Ishikawa (cell line): Measurements from ENCODE around the gene PRKCE.

Experiments
- CREB1 ChIP-seq: IDR thresholded peaks from 2 replicates; pipeline ENCODE4 v1.6.1; 2012; ENCODE audit warnings: low read depth
- RAD21 ChIP-seq: IDR thresholded peaks from 2 replicates; pipeline ENCODE4 v1.6.1; 2012; ENCODE audit warnings: low read depth
- REST ChIP-seq: IDR thresholded peaks from 2 replicates; pipeline ENCODE4 v1.6.1; 2012; ENCODE audit warnings: low read depth, mild to moderate bottlenecking
- YY1 ChIP-seq: IDR thresholded peaks from 2 replicates; pipeline ENCODE4 v1.6.1; 2012; ENCODE audit warnings: low read depth

- TF ChIP-seq YY1 (no peak), CREB1 (no peak), RAD21 (no peak), REST (no peak)
These were observed 253.6 kb downstream of the PRKCE start for GRCh38 chr2:45904946-45905631.
